GM12878 (cell line): ENCODE results near the gene GRN. TPM values are rescaled to one million over a fixed set of nuclear protein-coding genes. Genes with fewer than 3 reads are reported as not detected.

Experiments
- ATF7 ChIP-seq: fragments of 450-650 bp; IDR thresholded peaks from 2 replicates; pipeline ENCODE4 v1.6.1; 2016; ENCODE audit warnings: low read depth, mild to moderate bottlenecking
- CTCF ChIP-seq, 3 experiments: IDR thresholded peaks in 2 of 3; conservative IDR thresholded peaks in 1 of 3; 2 replicates each; pipeline ENCODE4 v1.5.1; 2011; ENCODE audit warnings: low read depth in 3 of 3, low read length in 3 of 3, mild to moderate bottlenecking in 3 of 3, control low read depth in 2 of 3, moderate library complexity in 2 of 3, inconsistent platforms in 1 of 3, mixed read lengths in 1 of 3; ENCODE audit not compliant: control insufficient read depth in 2 of 3, insufficient read depth in 1 of 3; ENCODE audit errors: extremely low read depth in 1 of 3
- EED ChIP-seq: sonication (generic); IDR thresholded peaks from 2 replicates; pipeline ENCODE4 v1.6.1; 2016; ENCODE audit warnings: antibody characterized with exemption, low read depth
- ELK1 ChIP-seq: IDR thresholded peaks from 2 replicates; pipeline ENCODE4 v1.6.1; 2012; ENCODE audit warnings: low read depth, low read length, improper control_type of control experiment
- GABPA ChIP-seq: IDR thresholded peaks from 2 replicates; pipeline ENCODE4 v1.6.1; 2014; ENCODE audit warnings: antibody characterized with exemption, low read depth, mild to moderate bottlenecking, inconsistent platforms
- HCFC1 ChIP-seq: fragments of 150-350 bp; IDR thresholded peaks from 2 replicates; pipeline ENCODE4 v1.6.1; 2014; ENCODE audit warnings: low read length
- LARP7 ChIP-seq: fragments of 450-650 bp; IDR thresholded peaks from 2 replicates; pipeline ENCODE4 v1.6.1; 2017; ENCODE audit warnings: mild to moderate bottlenecking
- NKRF ChIP-seq: fragments of 450-650 bp; conservative IDR thresholded peaks from 2 replicates; pipeline ENCODE4 v1.6.1; 2017; ENCODE audit warnings: mild to moderate bottlenecking, moderate library complexity
- NR2C1 ChIP-seq: fragments of 450-650 bp; IDR thresholded peaks from 2 replicates; pipeline ENCODE4 v1.6.1; 2017; ENCODE audit warnings: antibody characterized with exemption, mild to moderate bottlenecking, moderate library complexity
- NR2F1 ChIP-seq: fragments of 450-650 bp; conservative IDR thresholded peaks from 2 replicates; pipeline ENCODE4 v1.6.1; 2017; ENCODE audit warnings: mild to moderate bottlenecking
- NRF1 ChIP-seq: conservative IDR thresholded peaks from 2 replicates; pipeline ENCODE4 v1.6.1; 2011; ENCODE audit warnings: mild to moderate bottlenecking, low read depth, low read length, improper control_type of control experiment
- PAX8 ChIP-seq: fragments of 450-650 bp; IDR thresholded peaks from 2 replicates; pipeline ENCODE4 v1.6.1; 2017; ENCODE audit warnings: mild to moderate bottlenecking, moderate library complexity
- POU2F2 ChIP-seq: IDR thresholded peaks from 3 replicates; pipeline ENCODE4 v1.6.1; 2011; ENCODE audit warnings: low read depth, mild to moderate bottlenecking, low read length, borderline replicate concordance
- RCOR1 ChIP-seq: conservative IDR thresholded peaks from 2 replicates; pipeline ENCODE4 v1.6.1; 2012; ENCODE audit warnings: low read depth, low read length, improper control_type of control experiment
- SMAD5 ChIP-seq: IDR thresholded peaks from 2 replicates; pipeline ENCODE4 v1.6.1; 2016; ENCODE audit warnings: antibody characterized with exemption, low read depth
- SUPT20H ChIP-seq: IDR thresholded peaks from 2 replicates; pipeline ENCODE4 v1.6.1; 2011; ENCODE audit warnings: low read depth, mild to moderate bottlenecking, low read length, moderate library complexity, borderline replicate concordance; ENCODE audit not compliant: control insufficient read depth
- TBL1XR1 ChIP-seq: IDR thresholded peaks from 2 replicates; pipeline ENCODE4 v1.6.1; 2012; ENCODE audit warnings: low read depth, low read length, improper control_type of control experiment
- YY1 ChIP-seq: IDR thresholded peaks from 2 replicates; pipeline ENCODE4 v1.6.1; 2011; ENCODE audit warnings: low read depth, mild to moderate bottlenecking, low read length
- ZBTB40 ChIP-seq: fragments of 450-650 bp; IDR thresholded peaks from 2 replicates; pipeline ENCODE4 v1.6.1; 2016; ENCODE audit warnings: mild to moderate bottlenecking, moderate library complexity, borderline replicate concordance
- ZNF207 ChIP-seq: fragments of 450-650 bp; IDR thresholded peaks from 2 replicates; pipeline ENCODE4 v1.6.1; 2014; ENCODE audit warnings: antibody characterized with exemption, mild to moderate bottlenecking, borderline replicate concordance
- ZNF384 ChIP-seq: IDR thresholded peaks from 2 replicates; pipeline ENCODE4 v1.6.1; 2012; ENCODE audit warnings: low read depth, mild to moderate bottlenecking, low read length, improper control_type of control experiment, borderline replicate concordance
- ZNF622 ChIP-seq: fragments of 450-650 bp; IDR thresholded peaks from 2 replicates; pipeline ENCODE4 v1.6.1; 2017; ENCODE audit warnings: mild to moderate bottlenecking, inconsistent platforms
- polyA plus RNA-seq, 11 experiments: library from polyadenylated mRNA; depleted of rRNA in 4 of 11; unstranded in 6 of 11; stranded (reverse) in 5 of 11; fragments of >200 nt; fragmentation: Nextera tagmentation in 4 of 11; fragmentation: Illumina TruSeq in 1 of 11; extraction: Ambion mirVana in 4 of 11; extraction: Trizol in 1 of 11; gene quantifications; 1 replicate in 1 of 11; 2 replicates in 10 of 11; pipeline versions ENCODE4 v1.2.1 to v1.2.3, GENCODE V29; 2011 to 2016; ENCODE audit warnings: inconsistent platforms in 2 of 11, missing spikeins in 2 of 11, low read depth in 1 of 11
- total RNA-seq, 4 experiments: library from RNA; depleted of rRNA in 3 of 4; stranded (reverse); fragments of >200 nt in 3 of 4; fragmentation: Illumina TruSeq in 1 of 4; extraction: Trizol in 1 of 4; gene quantifications; 2 replicates each; pipeline versions ENCODE4 v1.2.1 to v1.2.3, GENCODE V29; 2013 to 2021

Gene GRN
- total and polyA plus RNA-seq, 10 of the 15 experiments (the other 5 are each of a cell fraction or from before 2014, with no cell fraction given) = 22.3 to 389 (median 139) TPM

GRCh38 chr17:44326861-44327444 lies 18.1 kb upstream of the GRN start (continued):
- TF ChIP-seq SUPT20H (no peak), NR2F1 (peak; percentile 42), ZBTB40 (no peak), SMAD5 (no peak), RCOR1 (no peak), EED (no peak), POU2F2 (no peak), TBL1XR1 (no peak), ZNF384 (no peak), NKRF (peak; percentile 56; the same call in 1 of the 2 replicates), LARP7 (0 out of 2 replicates have a peak, but pooled peaks have one; percentile 19), ELK1 (no peak), ZNF207 (0 out of 2 replicates have a peak, but pooled peaks have one; percentile 44), NR2C1 (no peak), PAX8 (no peak), ATF7 (no peak), HCFC1 (peak; percentile 35; the same call in 1 of the 2 replicates), NRF1 (no peak), CTCF (IDR thresholded peaks at IDR 0.05 in 2 of 3, conservative IDR thresholded peaks at IDR 0.05 in 1 of 3; ENCODE audit: control insufficient read depth in 2 of 3, extremely low read depth in 1 of 3, insufficient read depth in 1 of 3, low read depth in 3 of 3, low read length in 3 of 3) (no peak), YY1 (no peak), GABPA (no peak), ZNF622 (no peak)
